ENCODE results near the gene GPX3. TPM values are rescaled to one million over a fixed set of nuclear protein-coding genes. Genes with fewer than 3 reads are reported as not detected.

The GPX3 gene
- total and polyA plus RNA-seq, 10 donors: 78.7 to 886 (median 303) TPM

DNA sequence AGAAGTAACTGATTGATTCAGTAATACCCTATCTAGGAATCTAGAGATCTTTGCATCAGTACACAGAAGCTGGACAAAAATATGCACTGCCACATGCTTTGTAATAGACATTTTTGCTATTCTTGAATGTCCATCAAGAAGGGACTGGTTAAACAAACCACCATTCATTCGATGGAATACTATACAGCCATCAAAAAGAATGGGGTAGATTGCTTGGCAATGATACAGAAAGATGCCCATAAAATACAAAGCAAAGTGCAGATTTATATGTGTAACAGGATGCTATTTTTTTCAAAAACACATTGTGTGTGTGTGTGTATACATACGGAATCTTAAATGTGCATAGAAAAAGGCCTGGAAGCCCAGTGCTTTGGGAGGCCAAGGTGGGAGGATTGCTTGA, 52.9 kb downstream of the GPX3 start:
- H3K27me3 ChIP-seq (replicated peaks in 1 of 7): no peaks in the 10 kb centered on the region
- WGBS, 5 donors: 94 to 99% (median 96%) methylated on average over 2 of the region's 2 CpGs
- intact Hi-C loops (cut with DNase I; ENCODE audit: low total_unique reads): no loop called here
- no peaks in the 10 kb centered on the region for H3K9me3 ChIP-seq
- peaks cover 71 to 100% (median 92%) of the 10 kb centered on the region in 6 donors for H3K4me1 ChIP-seq
- peak overlapping the region in 2 of 8 donors; percentile 90 to 95 for H3K27ac ChIP-seq
- H3K4me3 ChIP-seq: no peak overlapping the region
- TF ChIP-seq, protein P1, sequence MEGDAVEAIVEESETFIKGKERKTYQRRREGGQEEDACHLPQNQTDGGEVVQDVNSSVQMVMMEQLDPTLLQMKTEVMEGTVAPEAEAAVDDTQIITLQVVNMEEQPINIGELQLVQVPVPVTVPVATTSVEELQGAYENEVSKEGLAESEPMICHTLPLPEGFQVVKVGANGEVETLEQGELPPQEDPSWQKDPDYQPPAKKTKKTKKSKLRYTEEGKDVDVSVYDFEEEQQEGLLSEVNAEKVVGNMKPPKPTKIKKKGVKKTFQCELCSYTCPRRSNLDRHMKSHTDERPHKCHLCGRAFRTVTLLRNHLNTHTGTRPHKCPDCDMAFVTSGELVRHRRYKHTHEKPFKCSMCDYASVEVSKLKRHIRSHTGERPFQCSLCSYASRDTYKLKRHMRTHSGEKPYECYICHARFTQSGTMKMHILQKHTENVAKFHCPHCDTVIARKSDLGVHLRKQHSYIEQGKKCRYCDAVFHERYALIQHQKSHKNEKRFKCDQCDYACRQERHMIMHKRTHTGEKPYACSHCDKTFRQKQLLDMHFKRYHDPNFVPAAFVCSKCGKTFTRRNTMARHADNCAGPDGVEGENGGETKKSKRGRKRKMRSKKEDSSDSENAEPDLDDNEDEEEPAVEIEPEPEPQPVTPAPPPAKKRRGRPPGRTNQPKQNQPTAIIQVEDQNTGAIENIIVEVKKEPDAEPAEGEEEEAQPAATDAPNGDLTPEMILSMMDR (IDR thresholded peaks at IDR 0.05 in 8 of 11, conservative IDR thresholded peaks at IDR 0.05 in 3 of 11): no peak
- no peak for TF ChIP-seq POLR2AphosphoS5 (IDR thresholded peaks at IDR 0.05)
- no peak for TF ChIP-seq POLR2A (IDR thresholded peaks at IDR 0.05)
- peaks cover 0 to 88% (median 0%) of the 10 kb centered on the region in 6 donors for H3K36me3 ChIP-seq
- no peak for DNase-seq

DNA sequence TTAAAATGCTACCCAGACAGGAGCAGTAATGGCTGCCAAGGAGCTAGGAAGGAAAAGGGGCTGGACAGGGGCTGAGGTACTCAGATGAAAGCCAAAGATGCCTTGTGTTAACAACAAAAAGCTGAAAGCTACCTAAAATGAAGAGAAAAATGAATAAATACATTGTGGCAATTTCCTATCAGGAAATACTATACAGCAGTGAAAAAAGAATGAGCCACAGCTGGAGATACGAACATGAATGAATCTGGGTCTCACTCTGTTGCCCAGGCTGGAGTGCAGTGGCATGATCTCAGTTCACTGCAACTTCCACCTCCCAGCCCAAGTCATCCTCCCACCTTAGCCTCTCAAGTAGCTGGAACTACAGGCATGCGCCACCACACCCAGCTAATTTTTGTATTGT, 54.2 kb downstream of the GPX3 start:
- Histone ChIP-seq H3K9me3 (no peaks in the 10 kb centered on the region), H3K27me3 (replicated peaks in 1 of 7) (no peaks in the 10 kb centered on the region), H3K4me1 (peaks cover 69 to 100% (median 92%) of the 10 kb centered on the region in 6 donors), H3K27ac (peak overlapping the region in 3 of 8 donors; percentile 0 to 70 (median 55)), H3K4me3 (no peak overlapping the region), H3K36me3 (peaks cover 0 to 91% (median 2%) of the 10 kb centered on the region in 6 donors)
- DNase-seq: no peak
- WGBS, 5 donors: 82 to 99% (median 94%) methylated on average over 2 of the region's 2 CpGs
- intact Hi-C loops (cut with DNase I; ENCODE audit: low total_unique reads): no loop called here
- no peak for TF ChIP-seq POLR2AphosphoS5 (IDR thresholded peaks at IDR 0.05)
- TF ChIP-seq, protein P1 (IDR thresholded peaks at IDR 0.05 in 8 of 11, conservative IDR thresholded peaks at IDR 0.05 in 3 of 11): no peak
- TF ChIP-seq POLR2A (IDR thresholded peaks at IDR 0.05): no peak

DNA sequence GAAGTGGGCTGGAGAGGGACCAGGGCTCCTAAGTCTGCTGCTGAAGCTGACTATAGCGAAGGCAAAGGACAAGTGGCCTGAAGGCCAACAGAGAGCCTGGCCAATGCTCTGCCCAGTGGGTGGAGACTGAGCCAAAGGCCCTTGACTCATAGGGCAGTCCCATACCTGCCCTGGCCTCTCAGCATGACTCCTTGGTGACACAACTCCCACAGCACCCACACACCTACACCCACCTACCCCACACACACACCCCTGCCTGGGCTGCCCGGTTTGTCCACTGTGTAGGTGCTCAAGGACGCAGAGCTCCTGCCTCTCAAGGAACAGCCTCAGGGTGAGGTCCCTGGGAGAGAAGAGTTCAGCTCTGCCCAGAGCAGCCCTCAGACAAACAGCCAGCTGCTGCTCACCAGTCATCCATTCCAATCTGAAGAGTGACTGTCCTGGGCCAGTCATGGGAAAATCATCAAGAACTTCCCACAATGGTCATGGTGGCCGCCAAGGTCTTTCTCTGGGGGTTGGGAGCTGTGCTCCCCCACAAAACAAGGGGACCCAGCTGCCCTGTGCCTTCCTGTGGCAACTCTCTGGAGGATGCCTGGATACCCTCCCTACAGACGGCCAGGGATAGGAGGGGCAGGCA, 55.4 kb downstream of the GPX3 start:
- whole genome bisulfite sequencing, 5 donors: 66 to 74% (median 69%) methylated on average over 3 to 5 of the region's 5 CpGs
- intact Hi-C loops (cut with DNase I; ENCODE audit: low total_unique reads): no loop called here

DNA sequence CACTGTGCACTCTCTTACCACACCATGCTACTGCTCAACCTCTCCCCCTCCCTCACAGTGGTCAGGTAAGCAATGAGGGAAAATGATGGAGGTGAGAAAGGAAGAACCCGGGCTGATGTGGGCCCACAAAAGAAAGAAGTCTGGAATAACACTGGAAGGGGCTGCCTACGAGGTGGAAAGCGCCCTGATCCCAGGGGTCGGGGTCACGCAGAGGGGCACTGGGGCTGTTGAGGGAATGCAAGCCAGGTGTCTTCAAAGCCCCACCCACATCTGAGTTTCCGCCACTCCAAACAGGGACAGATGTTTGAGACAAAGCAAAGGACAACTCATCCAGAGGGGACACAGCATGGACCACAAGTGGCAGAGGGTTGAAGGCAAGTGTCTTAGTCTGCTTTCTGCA, 56.2 kb downstream of the GPX3 start:
- Histone ChIP-seq H3K27me3 (replicated peaks in 1 of 7) (no peaks in the 10 kb centered on the region), H3K36me3 (peaks cover 0 to 71% (median 2%) of the 10 kb centered on the region in 6 donors), H3K27ac (peak overlapping the region in 6 of 8 donors; percentile 12 to 99 (median 65)), H3K9me3 (no peaks in the 10 kb centered on the region), H3K4me3 (no peak overlapping the region), H3K4me1 (peaks cover 50 to 94% (median 82%) of the 10 kb centered on the region in 6 donors)
- intact Hi-C loops (cut with DNase I; ENCODE audit: low total_unique reads): no loop called here
- no peak for TF ChIP-seq POLR2AphosphoS5 (IDR thresholded peaks at IDR 0.05)
- TF ChIP-seq, protein P1 (IDR thresholded peaks at IDR 0.05 in 8 of 11, conservative IDR thresholded peaks at IDR 0.05 in 3 of 11): no peak
- TF ChIP-seq POLR2A (IDR thresholded peaks at IDR 0.05): no peak
- WGBS, 5 donors: 81 to 92% (median 90%) methylated on average over 6 of the region's 6 CpGs
- peak; percentile 71 for DNase-seq

More for the DNA sequence above, 55.4 kb downstream of the GPX3 start:
- H3K36me3 ChIP-seq: peaks cover 0 to 79% (median 2%) of the 10 kb centered on the region in 6 donors
- H3K27me3 ChIP-seq (replicated peaks in 1 of 7): no peaks in the 10 kb centered on the region
- peak overlapping the region in 7 of 8 donors; percentile 12 to 98 (median 55) for H3K27ac ChIP-seq
- no peaks in the 10 kb centered on the region for H3K9me3 ChIP-seq
- peak; percentile 68 for DNase-seq
- TF ChIP-seq POLR2AphosphoS5 (IDR thresholded peaks at IDR 0.05) (peak in 1 of 3 donors; percentile 26), POLR2A (IDR thresholded peaks at IDR 0.05) (no peak)
- H3K4me3 ChIP-seq: peak overlapping the region in 1 of 8 donors; percentile 1
- peaks cover 56 to 97% (median 88%) of the 10 kb centered on the region in 6 donors for H3K4me1 ChIP-seq

Data from spleen (tissue), 11 donors.